Measurements from ENCODE around the gene DMC1. TPM values are rescaled to one million over a fixed set of nuclear protein-coding genes. Genes with fewer than 3 reads are reported as not detected.
A peak's percentile ranks its signal among the peaks of the same experiment; 100 is the strongest.

The DMC1 gene
- total and polyA plus RNA-seq, 2 of the 13 experiments (the other 11 are each of a cell fraction or from before 2014, with no cell fraction given): 0.82 TPM; not detected in 1

- no peak for TF ChIP-seq THAP9 (CRISPR knock-in tag; IDR thresholded peaks at IDR 0.05; ENCODE audit: borderline replicate concordance)
- peak; percentile 45; the same call in 1 of the 2 replicates for TF ChIP-seq RBFOX2 (IDR thresholded peaks at IDR 0.05; ENCODE audit: low read depth, low read length)
- no peak for TF ChIP-seq TGIF2 (CRISPR knock-in tag; IDR thresholded peaks at IDR 0.05)
- no peak for TF ChIP-seq ZNF264 (CRISPR knock-in tag; IDR thresholded peaks at IDR 0.05)
- peak; percentile 61 to 62; a peak in 3 of 4 replicates for TF ChIP-seq NR2F1 (CRISPR knock-in tag; IDR thresholded peaks at IDR 0.05)
- TF ChIP-seq RFXANK (CRISPR knock-in tag; IDR thresholded peaks at IDR 0.05): no peak
- 0 out of 2 replicates have a peak, but pooled peaks have one; percentile 24 for TF ChIP-seq ZBED4 (CRISPR knock-in tag; IDR thresholded peaks at IDR 0.05; ENCODE audit: borderline replicate concordance)
- TF ChIP-seq MIER3 (CRISPR knock-in tag; IDR thresholded peaks at IDR 0.05; ENCODE audit: borderline replicate concordance): 0 out of 2 replicates have a peak, but pooled peaks have one; percentile 36
- TF ChIP-seq ZNF276 (CRISPR knock-in tag; IDR thresholded peaks at IDR 0.05; ENCODE audit: low read depth): no peak
- TF ChIP-seq NR2F6 (IDR thresholded peaks at IDR 0.05): peak; percentile 61
- TF ChIP-seq NR2F6 (CRISPR knock-in tag; IDR thresholded peaks at IDR 0.05): peak; percentile 61
- TF ChIP-seq MED8 (CRISPR knock-in tag; IDR thresholded peaks at IDR 0.05; ENCODE audit: insufficient replicate concordance): no peak
- no peak for TF ChIP-seq HOXD1 (CRISPR knock-in tag; IDR thresholded peaks at IDR 0.05)
- no peak for TF ChIP-seq SMAD9 (CRISPR knock-in tag; IDR thresholded peaks at IDR 0.05)
- peak; percentile 47; the same call in 1 of the 2 replicates for TF ChIP-seq NR2F2 (IDR thresholded peaks at IDR 0.05; ENCODE audit: borderline replicate concordance, low read depth)
- TF ChIP-seq ZNF878 (CRISPR knock-in tag; IDR thresholded peaks at IDR 0.05): no peak
- no peak for TF ChIP-seq ZNF3 (CRISPR knock-in tag; IDR thresholded peaks at IDR 0.05)
- TF ChIP-seq MLX (CRISPR knock-in tag; IDR thresholded peaks at IDR 0.05): no peak
- TF ChIP-seq ZSCAN22 (CRISPR knock-in tag; IDR thresholded peaks at IDR 0.05): no peak
- 0 out of 2 replicates have a peak, but pooled peaks have one; percentile 8 for TF ChIP-seq ATF7 (IDR thresholded peaks at IDR 0.05)
- TF ChIP-seq ATF7 (CRISPR knock-in tag; IDR thresholded peaks at IDR 0.05): peak; percentile 75; the same call in 1 of the 2 replicates
- no peak for TF ChIP-seq MXD3 (CRISPR knock-in tag; IDR thresholded peaks at IDR 0.05)
- no peak for TF ChIP-seq ATF1 (CRISPR knock-in tag; IDR thresholded peaks at IDR 0.05)
- peak; percentile 46 for TF ChIP-seq YY1 (IDR thresholded peaks at IDR 0.05; ENCODE audit: insufficient read depth, insufficient replicate concordance, low read depth, low read length)
Observed at GRCh38 chr22:38490915-38491314, 79.1 kb downstream of the DMC1 start (continued).
